NCI-H774 (cell line): ENCODE measurements around the gene CLCN2.

Source experiments
- DNase-seq: peaks from one replicate; lab custom pipeline; 2025; lab: John Stamatoyannopoulos, UW

Gene CLCN2

GRCh38 chr3:184360070-184360928 lies 1.1 kb downstream of the CLCN2 start:
- DNase-seq = no peak

- no peak for DNase-seq
Observed at GRCh38 chr3:184359610-184360009, 1.8 kb downstream of the CLCN2 start.

GRCh38 chr3:184358921-184359350 lies 2.5 kb downstream of the CLCN2 start:
- no peak for DNase-seq

- no peak for DNase-seq
Observed at GRCh38 chr3:184358124-184358767, 3.2 kb downstream of the CLCN2 start.

- DNase-seq = no peak
Observed at GRCh38 chr3:184357248-184358123, 3.9 kb downstream of the CLCN2 start.

GRCh38 chr3:184355261-184356040 lies 6.0 kb downstream of the CLCN2 start:
- DNase-seq = no peak

- no peak for DNase-seq
Observed at GRCh38 chr3:184354754-184355153, 6.7 kb downstream of the CLCN2 start.

GRCh38 chr3:184354121-184354728 lies 7.2 kb downstream of the CLCN2 start:
- no peak for DNase-seq

- no peak for DNase-seq
Observed at GRCh38 chr3:184353546-184353941, 7.9 kb downstream of the CLCN2 start.

GRCh38 chr3:184352897-184353545 lies 8.4 kb downstream of the CLCN2 start:
- no peak for DNase-seq

GRCh38 chr3:184352149-184352785 lies 9.1 kb downstream of the CLCN2 start:
- no peak for DNase-seq

GRCh38 chr3:184351511-184352148 lies 9.8 kb downstream of the CLCN2 start:
- DNase-seq = no peak

GRCh38 chr3:184350618-184351017 lies 10.8 kb downstream of the CLCN2 start:
- no peak for DNase-seq

GRCh38 chr3:184349563-184350470 lies 11.6 kb downstream of the CLCN2 start:
- DNase-seq = no peak

GRCh38 chr3:184348057-184348382 lies 13.4 kb downstream of the CLCN2 start:
- DNase-seq = no peak

- DNase-seq = no peak
Observed at GRCh38 chr3:184347321-184348056, 13.9 kb downstream of the CLCN2 start.

GRCh38 chr3:184346480-184347190 lies 14.8 kb downstream of the CLCN2 start:
- DNase-seq = no peak
